Measurements from ENCODE around the gene SLC22A7. TPM values are rescaled to one million over a fixed set of nuclear protein-coding genes. Genes with fewer than 3 reads are reported as not detected.

Gene SLC22A7
- total and polyA plus RNA-seq, 2 of the 8 experiments (the other 6 are each of a cell fraction or from before 2014, with no cell fraction given), result not detected

GRCh38 chr6:43269273-43270007 is 28.6 kb upstream of the SLC22A7 start:
- Histone ChIP-seq H3K79me2 (ENCODE audit: control insufficient read depth in 1 of 2, insufficient read depth in 2 of 2, low read length in 2 of 2) (no peaks in the 10 kb centered on the region), H2BK120ac (replicated peaks; ENCODE audit: low read depth, low read length) (no peak overlapping the region), H2BK15ac (ENCODE audit: low read length) (peak overlapping the region; percentile 83), H3K9me3 (ENCODE audit: insufficient read depth in 2 of 2, low read depth in 1 of 2, low read length in 1 of 2) (no peaks in the 10 kb centered on the region), H2BK12ac (ENCODE audit: low read depth, low read length) (peak overlapping the region; percentile 69; the same call in 1 of the 2 replicates), H4K5ac (ENCODE audit: insufficient read length, low read depth, low read length) (no peak overlapping the region), H3K79me1 (ENCODE audit: low read depth, low read length) (no peaks in the 10 kb centered on the region), H3K36me3 (ENCODE audit: control insufficient read depth in 2 of 4, insufficient read depth in 4 of 4, low read length in 3 of 4) (no peaks in the 10 kb centered on the region), H3K4me3 (ENCODE audit: extremely low read depth in 1 of 4, insufficient read depth in 2 of 4, low read depth in 3 of 4, low read length in 4 of 4) (peak overlapping the region; percentile 11 to 54 (median 15); a peak in 6 of 8 replicates), H3K4me2 (ENCODE audit: insufficient read depth in 1 of 2, low read depth in 2 of 2, low read length in 2 of 2) (peak overlapping the region; percentile 65 to 73), H4K8ac (ENCODE audit: extremely low read depth, insufficient read depth, low read length) (peak overlapping the region; percentile 72; the same call in 1 of the 2 replicates), H2AK5ac (ENCODE audit: low read depth, low read length) (peak overlapping the region; percentile 59; the same call in 1 of the 2 replicates), H3K18ac (ENCODE audit: extremely low read depth, low read length) (peak overlapping the region; percentile 62; the same call in 1 of the 2 replicates), H4K20me1 (replicated peaks in 1 of 2; ENCODE audit: control insufficient read depth in 1 of 2, insufficient read depth in 2 of 2, low read length in 2 of 2) (no peaks in the 10 kb centered on the region), H3K23ac (ENCODE audit: insufficient read length) (no peak overlapping the region), H2AFZ (ENCODE audit: low read length) (no peak overlapping the region), H3K23me2 (ENCODE audit: low read depth, low read length) (peaks cover 4% of the 10 kb centered on the region; the same call in 1 of the 2 replicates), H2BK5ac (ENCODE audit: low read depth, low read length) (peak overlapping the region; percentile 40; the same call in 1 of the 2 replicates), H2BK20ac (ENCODE audit: low read length) (peak overlapping the region; percentile 75; the same call in 1 of the 2 replicates), H3K9ac (replicated peaks in 1 of 4; ENCODE audit: extremely low read depth in 1 of 4, low read depth in 3 of 4, low read length in 3 of 4) (no peak overlapping the region), H3K14ac (ENCODE audit: insufficient read length) (no peak overlapping the region), H3K27ac (ENCODE audit: low read depth, low read length) (no peak overlapping the region), H4K91ac (replicated peaks; ENCODE audit: insufficient read length, low read length) (no peak overlapping the region), H3K27me3 (replicated peaks in 1 of 4; ENCODE audit: control insufficient read depth in 3 of 4, extremely low read depth in 1 of 4, insufficient read depth in 3 of 4, low read length in 3 of 4) (peaks cover 4 to 48% (median 39%) of the 10 kb centered on the region in 4 experiments), H3K4me1 (replicated peaks in 1 of 4; ENCODE audit: control insufficient read depth in 3 of 4, insufficient read depth in 4 of 4, low read length in 3 of 4) (peaks cover 3 to 29% (median 19%) of the 10 kb centered on the region in 4 experiments), H3K4ac (replicated peaks; ENCODE audit: insufficient read length, low read depth, low read length) (no peak overlapping the region), H3K56ac (replicated peaks; ENCODE audit: insufficient read length, low read depth, low read length) (no peak overlapping the region)
- ChIA-PET POLR2A (ENCODE audit: partially characterized antibody) (interaction anchor here (0.6 to 2.2 kb wide), 5 partner anchors 8 to 932 kb away, joined by 3 to 5 read pairs (median 5); no protein-coding TSS in a partner anchor), CTCF (ENCODE audit: partially characterized antibody) (interaction anchor here (0.6 to 9.4 kb wide), 13 partner anchors 15 to 741 kb away, joined by 3 to 78 read pairs (median 3); partner anchors contain the start of genes CRIP3 and DNPH1)
- TF ChIP-seq E2F6 (IDR thresholded peaks at IDR 0.05) (peak; percentile 91), KDM4A (IDR thresholded peaks at IDR 0.05; ENCODE audit: low read depth, low read length, severe bottlenecking) (peak; percentile 44), SRF (IDR thresholded peaks at IDR 0.05; ENCODE audit: low read depth, low read length) (no peak), TEAD4 (IDR thresholded peaks at IDR 0.05; ENCODE audit: low read depth, low read length) (no peak), MAX (IDR thresholded peaks at IDR 0.05) (0 out of 2 replicates have a peak, but pooled peaks have one; percentile 40), SUZ12 (IDR thresholded peaks at IDR 0.05; ENCODE audit: low read length) (peak; percentile 40; the same call in 1 of the 2 replicates)
- WGBS, 2 experiments (ENCODE audit: extremely low coverage in 1 of 2, insufficient coverage in 1 of 2, insufficient read length in 1 of 2, insufficient replicate concordance in 2 of 2, low coverage in 1 of 2, low lambda C conversion rate in 2 of 2, missing lambda C conversion rate in 1 of 2), result 14% methylated on average over 42 of the region's 44 CpGs; no CpG with 5 or more reads in 1 of the 2 experiments
- DNase-seq (ENCODE audit: low read depth in 1 of 2, low spot score in 2 of 2) (no peak), FAIRE-seq (no peak)
